NCI-H1694 treated with DMSO at 0.1 percent for 48 hours (cell line): Measurements from ENCODE around the gene CXCL5.
"Not testable (repeated sequence)": the region's sequence is repeated elsewhere in the genome, so short reads cannot be mapped to it uniquely, and the experiment has no call there.

Source experiments
- DNase-seq: peaks from one replicate; lab custom pipeline; 2025; lab: John Stamatoyannopoulos, UW

Gene CXCL5

DNA sequence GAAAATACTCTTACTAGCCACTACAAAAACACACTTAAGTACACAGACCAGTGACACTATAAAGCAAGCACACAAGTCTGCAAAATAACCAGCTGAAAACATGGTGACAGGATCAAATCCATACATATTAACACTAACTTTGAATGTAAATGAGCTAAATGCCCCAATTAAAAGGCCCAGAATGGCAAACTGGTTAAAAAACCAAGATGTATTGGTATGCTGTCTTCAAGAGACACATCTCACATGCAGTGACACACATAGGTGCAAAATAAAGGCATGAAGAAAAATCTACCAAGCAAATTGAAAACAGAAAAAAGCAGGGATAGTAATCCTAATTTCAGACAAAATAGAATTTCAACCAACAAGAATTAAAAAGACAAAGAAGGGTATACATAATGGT is 27.5 kb downstream of the CXCL5 start:
- DNase-seq: no peak

GRCh38 chr4:73970011-73970410 is 28.5 kb downstream of the CXCL5 start:
- no peak for DNase-seq

DNA sequence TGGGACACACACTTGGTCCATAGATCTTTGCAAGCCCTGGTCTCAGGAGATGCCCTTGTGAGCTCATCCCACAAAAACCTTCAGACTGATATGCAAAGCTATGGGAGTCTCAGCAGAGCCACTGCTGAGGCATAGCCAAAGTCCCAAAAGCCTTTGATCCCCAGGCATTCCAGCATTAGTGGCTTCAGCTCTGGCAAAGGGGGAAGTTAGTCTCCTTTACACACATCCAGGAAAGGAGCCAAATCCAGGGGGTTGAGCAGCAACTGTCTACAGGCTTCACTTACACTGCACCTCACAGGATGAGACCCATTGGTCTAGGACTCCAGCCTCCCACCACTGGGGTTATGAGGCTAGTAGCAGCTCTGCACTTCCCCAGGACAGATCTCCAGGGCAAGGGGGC is 30.6 kb downstream of the CXCL5 start:
- no peak for DNase-seq

DNA sequence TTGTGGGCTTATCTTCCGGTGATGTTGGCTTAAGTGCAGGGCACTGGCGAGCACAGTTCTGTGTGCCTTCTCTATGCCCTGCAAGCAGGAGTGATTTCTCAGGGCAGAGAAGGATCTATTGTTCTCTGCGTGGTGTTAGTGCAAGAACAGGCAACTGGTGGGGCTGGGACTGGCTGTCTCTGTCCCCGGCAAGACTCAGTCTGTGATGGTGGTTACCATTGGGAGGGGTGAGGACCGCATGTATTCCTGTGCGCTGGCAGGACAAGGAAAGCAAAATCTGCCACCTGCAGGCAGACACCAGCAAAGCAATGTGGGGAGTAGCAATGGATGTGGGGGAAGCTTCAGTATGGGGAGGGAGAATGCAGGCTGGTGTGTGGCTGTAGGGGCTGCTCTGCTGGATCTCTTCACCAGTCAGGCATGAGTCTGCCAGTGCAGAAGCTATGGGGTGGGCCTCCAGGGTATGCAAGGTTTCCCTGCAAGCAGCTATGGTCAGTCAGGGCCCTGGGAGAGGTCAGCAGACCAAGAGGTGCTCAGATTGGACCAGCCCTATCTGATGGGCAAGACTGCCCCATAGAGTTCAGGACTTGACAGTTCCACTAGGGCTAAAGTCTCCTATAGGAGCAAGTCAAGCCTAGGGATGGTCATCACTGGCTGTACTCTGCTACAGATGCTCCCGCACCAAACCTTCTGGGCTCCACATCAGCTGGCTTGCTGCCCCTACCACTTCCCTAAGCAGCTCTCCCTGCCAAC is 33.4 kb downstream of the CXCL5 start:
- no peak for DNase-seq

GRCh38 chr4:73962724-73963123 is 35.8 kb downstream of the CXCL5 start:
- no peak for DNase-seq

- DNase-seq: not testable (repeated sequence)
Observed at GRCh38 chr4:73959041-73959440, 39.4 kb downstream of the CXCL5 start.

DNA sequence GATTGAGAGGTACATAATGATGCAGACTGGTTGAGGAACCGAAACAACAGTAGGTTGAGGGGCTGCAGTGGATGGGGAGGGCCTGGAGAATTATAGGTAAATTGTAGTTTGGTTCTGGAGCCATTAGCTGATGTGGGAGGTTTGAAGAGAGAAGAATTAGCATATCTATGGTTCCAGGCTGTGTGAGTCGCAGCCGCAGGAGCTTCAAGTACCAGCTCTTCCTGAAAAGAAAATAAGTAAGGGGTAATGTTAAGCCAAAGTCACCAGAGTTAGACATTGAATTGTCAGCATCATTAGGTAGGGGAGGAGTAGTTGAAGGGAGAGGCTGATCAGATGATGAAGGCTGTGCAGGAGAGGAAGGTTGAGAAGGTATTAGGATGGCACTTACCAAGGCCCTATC is 46.1 kb downstream of the CXCL5 start:
- DNase-seq: no peak

DNA sequence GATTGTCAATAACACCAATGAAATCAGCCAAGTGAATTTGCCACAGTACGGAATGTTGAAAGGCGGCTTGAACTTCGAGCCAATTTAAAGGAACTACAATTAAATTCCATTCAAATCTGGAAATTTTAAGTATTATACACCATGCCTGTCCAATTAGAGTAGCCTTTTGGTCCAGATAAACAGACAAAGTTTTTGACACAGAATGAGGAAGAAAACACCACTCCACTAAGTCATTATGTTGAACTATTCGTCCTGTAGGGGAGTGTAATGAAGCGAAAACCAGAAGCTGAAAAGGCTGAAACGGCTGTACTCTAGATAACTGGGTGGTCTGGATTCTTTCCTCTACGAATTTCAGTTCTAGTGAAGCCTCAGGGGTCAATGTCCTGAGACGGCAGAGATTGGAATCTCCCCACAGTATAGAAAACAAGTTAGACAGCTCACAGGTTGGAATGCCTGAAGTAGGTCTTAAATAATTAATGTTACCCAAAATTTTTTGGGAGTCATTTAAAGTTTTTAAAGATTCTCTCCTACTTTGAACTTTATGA is 48.0 kb downstream of the CXCL5 start:
- DNase-seq: not testable (repeated sequence)

DNA sequence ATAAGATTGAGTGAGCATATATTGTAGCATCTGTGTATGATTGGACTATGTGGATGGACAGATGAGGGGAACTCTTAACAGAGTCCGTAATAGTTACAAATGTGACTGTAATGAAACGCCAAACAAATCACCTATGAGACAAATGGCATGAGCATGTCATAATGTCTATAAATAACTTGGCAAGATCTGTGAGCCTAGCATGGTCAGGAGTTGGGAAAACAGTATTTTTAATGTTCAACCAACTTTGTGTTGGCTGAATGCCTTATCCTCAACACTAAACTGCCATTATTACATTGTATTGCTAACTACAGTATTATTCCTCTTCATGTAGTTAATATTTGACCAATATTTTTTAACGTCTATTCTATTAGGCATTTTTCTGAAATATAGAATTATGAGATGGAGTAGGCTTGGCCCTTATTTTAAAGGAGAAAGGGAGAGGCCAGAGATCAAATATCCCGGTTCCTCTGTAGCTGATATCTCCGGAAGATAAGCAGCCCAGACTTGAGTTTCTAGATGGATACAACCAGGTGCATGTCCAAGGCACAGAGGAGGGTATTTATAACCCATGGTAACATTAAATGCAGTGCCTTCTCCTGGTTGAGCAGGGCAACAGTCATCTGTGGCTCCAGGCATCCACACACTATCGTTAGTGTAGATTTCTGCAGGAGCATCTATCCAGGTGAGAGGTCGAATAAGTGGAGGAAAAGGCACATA is 49.3 kb downstream of the CXCL5 start:
- no peak for DNase-seq

- DNase-seq: no peak
Observed at GRCh38 chr4:73948291-73948690, 50.2 kb downstream of the CXCL5 start.

GRCh38 chr4:73947239-73947985 is 51.1 kb downstream of the CXCL5 start:
- no peak for DNase-seq

GRCh38 chr4:73945674-73946449 is 52.6 kb downstream of the CXCL5 start:
- DNase-seq: no peak
